ENCODE measurements around the gene CHD5. TPM values are rescaled to one million over a fixed set of nuclear protein-coding genes. Genes with fewer than 3 reads are reported as not detected.

Gene CHD5
- total and polyA plus RNA-seq, 9 donors = 0.09 to 0.26 (median 0.19) TPM

- 1% methylated on average over 64 of the region's 66 CpGs for WGBS (ENCODE audit: insufficient coverage)
- peak; percentile 81 for DNase-seq
- peaks cover 37% of the 10 kb centered on the region for H3K27me3 ChIP-seq (ENCODE audit: control insufficient read depth, insufficient read depth, low read length)
- H3K27ac ChIP-seq (ENCODE audit: low read length) = peak within 1 kb of the TSS; percentile 83
- peak within 1 kb of the TSS; percentile 49 for H3K4me3 ChIP-seq (ENCODE audit: low read length)
- no peaks in the 10 kb centered on the region for H3K9me3 ChIP-seq (replicated peaks; ENCODE audit: control insufficient read depth, low read depth, low read length)
- peaks cover 46% of the 10 kb centered on the region for H3K4me1 ChIP-seq (ENCODE audit: control insufficient read depth, insufficient read depth, low read length)
- peaks cover 8% of the 10 kb centered on the region for H3K36me3 ChIP-seq (ENCODE audit: control insufficient read depth, insufficient read depth, low read length)
Observed at GRCh38 chr1:6205849-6206519, 25.9 kb upstream of the CHD5 start, which contains the start of gene RNF207. Gene RNF207 (plus strand): TSS chr1:6206119. CDS start chr1:6206536, 417 bp downstream.

GRCh38 chr1:6202256-6202655 is 22.1 kb upstream of the CHD5 start:
- no peaks in the 10 kb centered on the region for H3K9me3 ChIP-seq (replicated peaks; ENCODE audit: control insufficient read depth, low read depth, low read length)
- H3K4me1 ChIP-seq (ENCODE audit: control insufficient read depth, insufficient read depth, low read length) = peaks cover 41% of the 10 kb centered on the region
- WGBS (ENCODE audit: insufficient coverage) = 91% methylated on average over 6 of the region's 7 CpGs
- peaks cover 26% of the 10 kb centered on the region for H3K27me3 ChIP-seq (ENCODE audit: control insufficient read depth, insufficient read depth, low read length)
- H3K27ac ChIP-seq (ENCODE audit: low read length) = no peak overlapping the region
- DNase-seq = no peak
- H3K36me3 ChIP-seq (ENCODE audit: control insufficient read depth, insufficient read depth, low read length) = peaks cover 5% of the 10 kb centered on the region
- no peak overlapping the region for H3K4me3 ChIP-seq (ENCODE audit: low read length)

DNA sequence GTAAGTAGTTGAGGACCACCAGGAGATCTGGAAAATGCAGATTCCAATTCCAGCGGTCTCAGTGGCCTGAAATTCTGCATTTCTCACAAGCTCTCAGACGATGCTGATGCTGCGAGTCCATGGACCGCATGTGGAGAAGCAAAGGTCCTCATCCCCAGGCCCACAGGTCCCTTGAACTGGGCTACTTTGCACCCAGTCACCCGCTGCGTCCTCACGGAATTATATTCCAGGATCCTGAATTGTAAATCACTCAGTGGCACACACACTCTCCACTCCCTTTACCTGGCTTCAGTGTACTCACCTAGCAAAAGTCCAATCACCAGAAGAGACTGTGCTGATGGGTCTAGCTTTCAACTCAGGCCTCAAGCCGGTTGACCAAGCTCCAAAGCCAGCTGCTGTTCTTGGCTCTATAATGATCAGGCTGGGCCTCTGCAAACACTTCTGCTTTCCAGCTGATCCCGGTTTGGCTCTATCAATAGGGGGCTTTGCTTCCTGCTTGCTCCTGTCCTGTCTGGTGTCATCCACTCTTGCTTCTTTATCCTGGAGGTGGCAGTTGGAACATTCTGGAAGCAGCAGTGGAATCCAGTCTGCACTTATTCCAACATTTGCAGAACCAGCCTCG is 20.2 kb upstream of the CHD5 start:
- H3K27me3 ChIP-seq (ENCODE audit: control insufficient read depth, insufficient read depth, low read length) = peaks cover 7% of the 10 kb centered on the region
- H3K4me3 ChIP-seq (ENCODE audit: low read length) = peak overlapping the region; percentile 99
- H3K36me3 ChIP-seq (ENCODE audit: control insufficient read depth, insufficient read depth, low read length) = peaks cover 15% of the 10 kb centered on the region
- peak overlapping the region; percentile 88 for H3K27ac ChIP-seq (ENCODE audit: low read length)
- H3K4me1 ChIP-seq (ENCODE audit: control insufficient read depth, insufficient read depth, low read length) = peaks cover 25% of the 10 kb centered on the region
- 45% methylated on average over 7 of the region's 10 CpGs for WGBS (ENCODE audit: insufficient coverage)
- DNase-seq = peak; percentile 52
- H3K9me3 ChIP-seq (replicated peaks; ENCODE audit: control insufficient read depth, low read depth, low read length) = no peaks in the 10 kb centered on the region

GRCh38 chr1:6199298-6200187 is 19.4 kb upstream of the CHD5 start, which contains the start of gene RPL22:
Gene RPL22 (minus strand): TSS chr1:6199595. CDS start chr1:6199573, 22 bp downstream.
- Histone ChIP-seq H3K27me3 (ENCODE audit: control insufficient read depth, insufficient read depth, low read length) (peaks cover 4% of the 10 kb centered on the region), H3K4me3 (ENCODE audit: low read length) (peak within 1 kb of the TSS; percentile 99), H3K36me3 (ENCODE audit: control insufficient read depth, insufficient read depth, low read length) (peaks cover 20% of the 10 kb centered on the region), H3K27ac (ENCODE audit: low read length) (peak within 1 kb of the TSS; percentile 88), H3K9me3 (replicated peaks; ENCODE audit: control insufficient read depth, low read depth, low read length) (no peaks in the 10 kb centered on the region), H3K4me1 (ENCODE audit: control insufficient read depth, insufficient read depth, low read length) (peaks cover 17% of the 10 kb centered on the region)
- peak; percentile 100 for DNase-seq
- WGBS (ENCODE audit: insufficient coverage) = 1% methylated on average over 35 of the region's 53 CpGs

- Histone ChIP-seq H3K4me3 (ENCODE audit: low read length) (peak overlapping the region; percentile 99), H3K27ac (ENCODE audit: low read length) (peak overlapping the region; percentile 76), H3K9me3 (replicated peaks; ENCODE audit: control insufficient read depth, low read depth, low read length) (no peaks in the 10 kb centered on the region), H3K27me3 (ENCODE audit: control insufficient read depth, insufficient read depth, low read length) (peaks cover 4% of the 10 kb centered on the region), H3K4me1 (ENCODE audit: control insufficient read depth, insufficient read depth, low read length) (peaks cover 17% of the 10 kb centered on the region), H3K36me3 (ENCODE audit: control insufficient read depth, insufficient read depth, low read length) (peaks cover 25% of the 10 kb centered on the region)
- DNase-seq = no peak
- 0% methylated on average over 28 of the region's 31 CpGs for WGBS (ENCODE audit: insufficient coverage)
Observed at GRCh38 chr1:6198646-6199297, 18.7 kb upstream of the CHD5 start.

- WGBS (ENCODE audit: insufficient coverage) = 50% methylated on average over 3 of the region's 6 CpGs
- Histone ChIP-seq H3K36me3 (ENCODE audit: control insufficient read depth, insufficient read depth, low read length) (peaks cover 32% of the 10 kb centered on the region), H3K4me1 (ENCODE audit: control insufficient read depth, insufficient read depth, low read length) (peaks cover 17% of the 10 kb centered on the region), H3K9me3 (replicated peaks; ENCODE audit: control insufficient read depth, low read depth, low read length) (no peaks in the 10 kb centered on the region), H3K27me3 (ENCODE audit: control insufficient read depth, insufficient read depth, low read length) (peaks cover 4% of the 10 kb centered on the region), H3K27ac (ENCODE audit: low read length) (no peak overlapping the region), H3K4me3 (ENCODE audit: low read length) (peak overlapping the region; percentile 99)
- DNase-seq = no peak
Observed at GRCh38 chr1:6197746-6198427, 17.8 kb upstream of the CHD5 start.

DNA sequence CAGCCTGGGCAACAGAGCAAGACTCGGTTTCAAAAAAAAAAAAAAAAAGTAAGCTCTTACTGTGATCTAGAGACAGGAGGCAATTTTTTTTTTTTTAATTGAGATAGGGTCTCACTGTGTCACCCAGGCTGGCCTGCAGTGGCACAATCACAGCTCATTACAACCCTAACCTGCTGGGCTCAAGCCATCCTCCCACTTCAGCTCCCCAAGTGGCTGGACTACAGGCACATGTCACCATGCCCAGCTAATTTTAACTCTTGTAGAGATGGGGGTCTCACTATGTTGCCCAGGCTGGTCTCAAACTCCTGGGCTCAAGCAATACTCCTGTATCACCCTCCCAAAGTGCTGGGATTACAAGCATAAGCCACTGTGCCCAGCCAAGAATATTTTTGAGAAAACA is 11.8 kb upstream of the CHD5 start:
- Histone ChIP-seq H3K4me3 (ENCODE audit: low read length) (no peak overlapping the region), H3K9me3 (replicated peaks; ENCODE audit: control insufficient read depth, low read depth, low read length) (no peaks in the 10 kb centered on the region), H3K27ac (ENCODE audit: low read length) (no peak overlapping the region), H3K27me3 (ENCODE audit: control insufficient read depth, insufficient read depth, low read length) (no peaks in the 10 kb centered on the region), H3K36me3 (ENCODE audit: control insufficient read depth, insufficient read depth, low read length) (peaks cover 69% of the 10 kb centered on the region), H3K4me1 (ENCODE audit: control insufficient read depth, insufficient read depth, low read length) (no peaks in the 10 kb centered on the region)
- DNase-seq = no peak
- WGBS (ENCODE audit: insufficient coverage) = no CpG with 5 or more reads among the region's 1 CpG

GRCh38 chr1:6188466-6188865 is 8.3 kb upstream of the CHD5 start:
- no peak overlapping the region for H3K4me3 ChIP-seq (ENCODE audit: low read length)
- 60% methylated on average over 1 of the region's 8 CpGs for WGBS (ENCODE audit: insufficient coverage)
- DNase-seq = no peak

DNA sequence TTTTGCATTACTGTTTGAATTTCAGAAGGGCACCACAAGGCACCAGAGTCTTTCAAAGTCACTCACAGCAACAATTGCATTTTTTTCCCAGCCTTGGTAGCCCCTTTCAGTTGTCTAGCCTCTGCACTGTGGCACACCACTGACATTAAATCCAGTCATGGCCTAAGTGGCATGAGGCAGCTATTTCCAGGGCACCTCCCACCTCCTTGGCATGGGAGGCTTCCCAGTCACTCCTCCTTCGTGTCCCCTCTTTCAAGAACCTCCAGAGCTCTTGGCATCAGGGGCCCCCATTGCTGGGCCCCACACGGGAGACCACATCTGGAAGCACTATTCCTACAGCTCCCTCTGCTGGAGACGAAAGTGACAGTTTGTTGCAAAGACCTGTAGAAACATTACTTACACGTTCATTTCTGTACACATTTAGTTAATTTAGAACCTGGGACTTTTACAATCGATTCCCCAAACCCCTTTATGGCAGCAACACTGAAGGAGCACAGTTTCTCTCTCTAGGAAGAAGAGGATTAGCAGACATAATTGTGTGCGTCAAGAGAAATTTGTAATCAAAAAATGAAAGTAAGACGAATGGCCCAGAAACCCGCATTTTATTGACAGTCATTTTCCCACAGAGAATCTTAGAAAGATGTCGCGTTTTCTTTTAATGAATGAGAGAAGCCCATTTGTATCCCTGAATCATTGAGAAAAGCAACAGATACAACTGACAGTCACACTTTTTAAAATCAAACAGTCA is 5.7 kb upstream of the CHD5 start:
- H3K27me3 ChIP-seq (ENCODE audit: control insufficient read depth, insufficient read depth, low read length) = peaks cover 22% of the 10 kb centered on the region
- no peak overlapping the region for H3K4me3 ChIP-seq (ENCODE audit: low read length)
- no peak overlapping the region for H3K27ac ChIP-seq (ENCODE audit: low read length)
- no peak for DNase-seq
- no peaks in the 10 kb centered on the region for H3K9me3 ChIP-seq (replicated peaks; ENCODE audit: control insufficient read depth, low read depth, low read length)
- no CpG with 5 or more reads among the region's 10 CpGs for WGBS (ENCODE audit: insufficient coverage)
- peaks cover 42% of the 10 kb centered on the region for H3K36me3 ChIP-seq (ENCODE audit: control insufficient read depth, insufficient read depth, low read length)
- H3K4me1 ChIP-seq (ENCODE audit: control insufficient read depth, insufficient read depth, low read length) = peaks cover 7% of the 10 kb centered on the region

More at GRCh38 chr1:6188466-6188865, 8.3 kb upstream of the CHD5 start:
- no peaks in the 10 kb centered on the region for H3K4me1 ChIP-seq (ENCODE audit: control insufficient read depth, insufficient read depth, low read length)
- no peak overlapping the region for H3K27ac ChIP-seq (ENCODE audit: low read length)
- no peaks in the 10 kb centered on the region for H3K9me3 ChIP-seq (replicated peaks; ENCODE audit: control insufficient read depth, low read depth, low read length)
- H3K36me3 ChIP-seq (ENCODE audit: control insufficient read depth, insufficient read depth, low read length) = peaks cover 60% of the 10 kb centered on the region
- H3K27me3 ChIP-seq (ENCODE audit: control insufficient read depth, insufficient read depth, low read length) = peaks cover 3% of the 10 kb centered on the region

Data from muscle of leg (tissue), 11 donors.